ENCODE results near the gene PTGES.

The PTGES gene

DNA sequence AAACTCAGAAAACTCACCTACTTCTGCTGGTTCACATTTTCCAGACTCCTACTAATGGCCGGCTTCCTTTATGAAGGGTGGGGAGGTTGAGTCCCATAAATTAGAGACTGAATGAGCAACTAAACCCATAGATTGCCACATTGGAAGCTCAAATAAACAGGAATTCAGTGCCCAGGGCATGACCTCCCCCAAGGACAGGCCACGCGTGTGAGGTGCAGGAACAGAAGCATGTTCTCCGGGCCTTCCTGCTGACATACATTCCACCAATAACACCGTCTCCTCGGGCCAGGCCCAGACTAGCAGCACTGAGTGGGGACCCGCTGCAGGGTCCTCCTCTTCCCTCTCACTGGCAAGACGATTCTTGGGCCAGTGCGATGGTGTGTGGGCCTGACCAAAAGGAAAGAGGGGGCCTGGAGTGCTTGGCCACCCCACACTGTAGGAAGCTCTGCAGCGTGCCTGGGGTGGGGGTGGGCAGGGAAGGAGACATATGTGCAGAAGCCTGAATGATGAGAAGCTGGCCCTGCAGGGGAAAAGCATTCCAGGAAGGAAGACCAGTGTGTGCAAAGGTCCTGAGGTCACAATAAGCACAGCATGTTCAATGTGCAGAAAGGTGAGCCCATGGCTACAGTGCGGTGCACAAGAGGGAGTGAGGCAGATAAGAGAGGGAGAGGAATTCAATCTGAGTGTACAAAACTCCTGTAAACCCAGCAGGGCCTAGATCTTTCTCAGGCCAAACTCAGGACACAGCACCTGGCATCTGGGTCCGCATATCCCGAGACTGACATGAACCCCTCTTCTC lies 12.0 kb downstream of the PTGES start:
- no peak for DNase-seq

DNA sequence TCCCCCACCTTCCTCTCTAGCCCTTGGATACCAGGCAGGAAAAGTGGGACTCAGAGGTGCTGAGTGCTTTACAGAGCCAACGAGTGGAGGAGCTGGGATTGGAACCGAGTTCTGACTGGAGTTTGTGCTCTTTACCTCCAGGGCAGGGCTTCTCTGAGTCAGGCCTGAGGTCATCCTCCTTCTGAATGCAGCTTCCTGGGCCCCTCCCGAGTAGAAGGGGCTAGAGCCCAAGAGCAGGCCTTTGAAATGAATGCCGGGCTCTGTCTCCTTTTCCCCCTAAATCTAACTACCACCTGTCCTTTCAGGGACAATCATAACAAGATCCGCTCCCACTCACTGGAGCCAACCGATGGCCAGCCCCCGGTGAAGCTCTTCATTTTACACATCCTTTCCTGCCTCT lies 12.7 kb downstream of the PTGES start:
- no peak for DNase-seq

- DNase-seq, result no peak
Measured at GRCh38 chr9:129739432-129739831, 13.4 kb downstream of the PTGES start.

- DNase-seq, result peak; percentile 90
Measured at GRCh38 chr9:129737479-129738274, 15.2 kb downstream of the PTGES start.

- no peak for DNase-seq
Measured at GRCh38 chr9:129736334-129736733, 16.5 kb downstream of the PTGES start.

DNA sequence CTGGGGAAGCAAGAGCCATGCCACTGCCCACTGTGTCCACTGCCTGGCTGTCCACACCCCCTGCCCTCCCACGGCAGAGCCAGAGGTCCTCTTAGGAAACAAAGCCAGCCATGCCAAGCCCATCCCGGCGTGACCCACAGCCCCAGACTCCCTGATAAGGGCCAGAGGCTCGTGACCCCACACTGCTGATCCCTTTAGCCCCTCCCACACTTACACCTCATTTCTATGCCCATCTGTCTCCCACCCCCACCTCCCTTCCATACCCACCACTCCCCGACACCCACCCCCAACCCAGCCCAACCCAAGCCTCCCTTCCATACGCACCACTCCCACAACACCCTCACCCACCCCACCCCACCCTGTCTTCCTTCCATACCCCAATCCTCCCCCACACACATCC lies 17.3 kb downstream of the PTGES start:
- no peak for DNase-seq

DNA sequence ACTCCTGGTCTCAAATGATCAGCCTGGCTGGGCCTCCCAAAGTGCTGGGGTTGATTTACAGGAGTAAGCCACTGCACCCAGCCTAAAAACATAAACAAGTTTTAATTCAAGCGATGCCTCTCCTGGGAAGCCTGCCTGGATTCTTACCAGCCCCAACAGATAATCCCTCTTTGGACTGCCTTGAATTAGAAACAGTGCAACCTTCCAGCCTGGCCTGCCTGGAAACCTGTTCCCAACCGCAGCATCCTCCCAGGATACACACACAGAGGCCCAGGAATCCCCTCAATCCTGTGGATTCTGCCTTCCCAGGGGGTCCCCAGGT lies 19.2 kb downstream of the PTGES start:
- no peak for DNase-seq

- DNase-seq, result no peak
Measured at GRCh38 chr9:129732946-129733631, 19.8 kb downstream of the PTGES start.

DNA sequence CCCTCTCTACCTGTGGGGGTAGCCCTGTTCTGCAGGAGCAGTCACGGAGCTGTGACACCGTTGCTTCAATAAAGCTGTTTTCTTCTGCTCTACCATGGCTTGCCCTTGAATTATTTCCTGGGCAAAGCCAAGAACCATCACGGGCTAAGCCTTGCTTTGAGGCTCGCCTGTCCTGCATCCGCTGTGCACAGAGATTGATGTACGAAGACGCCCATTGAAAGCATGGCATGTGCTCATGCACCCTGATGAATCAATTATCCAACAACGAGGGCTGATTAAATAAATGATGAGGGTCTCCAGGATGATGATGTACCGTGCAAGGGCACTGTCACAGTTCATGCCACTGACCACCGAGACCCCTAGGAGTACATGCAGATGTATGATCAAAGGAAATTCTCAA lies 20.7 kb downstream of the PTGES start:
- no peak for DNase-seq

- no peak for DNase-seq
Measured at GRCh38 chr9:129731477-129732085, 21.3 kb downstream of the PTGES start.

GRCh38 chr9:129728744-129729143 lies 24.1 kb downstream of the PTGES start:
- DNase-seq, result no peak

GRCh38 chr9:129726322-129727160 lies 26.3 kb downstream of the PTGES start:
- peak; percentile 61 for DNase-seq

DNA sequence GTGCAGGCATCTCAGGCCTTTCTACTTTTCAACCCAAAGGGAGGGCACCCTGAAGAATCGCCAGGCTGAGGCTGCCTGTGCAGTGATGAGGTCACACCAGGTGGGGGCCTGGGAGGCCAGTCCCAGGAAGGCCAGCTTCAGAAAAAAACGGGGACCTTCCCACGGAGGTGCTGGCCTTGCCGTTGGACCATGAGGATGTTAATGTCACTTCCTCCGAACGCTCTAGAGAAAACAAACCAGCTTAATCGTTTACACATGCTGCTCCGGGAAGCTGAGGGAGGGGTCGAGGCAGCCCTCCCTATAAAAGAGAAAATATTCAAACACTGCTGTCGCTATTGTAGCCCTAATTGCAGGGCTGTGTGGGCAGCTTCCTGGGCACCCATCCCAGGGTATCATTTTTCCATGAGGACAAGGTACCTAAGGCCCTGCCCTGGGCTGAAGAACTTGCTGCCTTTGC lies 27.0 kb downstream of the PTGES start:
- DNase-seq, result no peak

GRCh38 chr9:129724456-129725190 lies 28.2 kb downstream of the PTGES start:
- no peak for DNase-seq

DNA sequence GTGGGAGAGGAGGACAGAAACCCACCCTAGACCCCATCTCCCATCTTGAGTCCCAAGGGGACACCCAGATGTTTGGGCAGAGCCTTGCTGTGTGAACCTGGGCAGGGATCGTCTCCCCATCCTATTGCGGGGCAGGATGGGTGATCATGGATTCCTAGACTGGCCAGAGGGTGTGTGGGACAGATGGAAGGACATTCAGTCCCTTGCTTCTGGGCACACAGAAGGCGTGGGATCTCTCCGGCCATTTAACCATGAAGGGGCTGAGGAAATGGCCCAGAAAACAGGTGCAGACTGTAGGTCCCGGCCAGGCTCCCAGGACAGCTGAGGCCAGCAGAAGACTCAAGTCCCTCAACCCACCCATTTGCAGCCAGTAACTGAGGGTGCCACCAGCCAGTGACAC lies 29.9 kb downstream of the PTGES start:
- no peak for DNase-seq

DNA sequence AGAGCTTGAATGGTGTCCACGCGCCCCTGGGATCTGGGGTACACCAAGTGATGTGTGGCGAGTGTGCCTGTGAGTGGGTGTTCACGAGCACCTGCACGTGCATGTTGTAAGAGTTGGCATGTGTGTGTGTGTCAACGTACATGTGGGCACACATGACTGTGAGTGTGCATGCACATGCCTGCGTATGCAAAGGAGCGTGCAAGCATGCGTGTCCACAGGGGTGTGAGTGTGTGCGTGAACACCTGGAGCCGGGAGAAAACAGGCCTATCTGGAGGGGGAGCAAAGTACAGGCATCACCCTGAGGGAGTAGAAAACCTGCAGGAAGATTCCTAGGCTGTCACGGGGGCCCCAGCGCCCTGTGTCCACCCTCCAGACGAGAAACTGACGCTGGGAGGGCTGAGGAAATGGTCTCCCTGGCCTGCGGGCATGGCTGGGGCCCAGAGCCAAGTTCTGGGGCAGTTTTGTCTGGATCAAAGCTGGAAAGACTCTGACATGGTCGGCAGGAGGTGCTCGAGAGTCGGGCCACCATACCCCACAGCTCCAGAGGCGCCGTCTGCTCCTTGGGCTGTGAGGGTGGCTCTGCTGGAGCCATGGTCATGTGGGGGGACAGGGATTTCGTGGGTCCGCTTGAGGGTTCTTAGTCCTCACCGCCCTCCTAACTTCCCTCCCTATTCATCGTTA lies 31.8 kb downstream of the PTGES start:
- no peak for DNase-seq

GRCh38 chr9:129720181-129720864 lies 32.5 kb downstream of the PTGES start:
- no peak for DNase-seq

DNA sequence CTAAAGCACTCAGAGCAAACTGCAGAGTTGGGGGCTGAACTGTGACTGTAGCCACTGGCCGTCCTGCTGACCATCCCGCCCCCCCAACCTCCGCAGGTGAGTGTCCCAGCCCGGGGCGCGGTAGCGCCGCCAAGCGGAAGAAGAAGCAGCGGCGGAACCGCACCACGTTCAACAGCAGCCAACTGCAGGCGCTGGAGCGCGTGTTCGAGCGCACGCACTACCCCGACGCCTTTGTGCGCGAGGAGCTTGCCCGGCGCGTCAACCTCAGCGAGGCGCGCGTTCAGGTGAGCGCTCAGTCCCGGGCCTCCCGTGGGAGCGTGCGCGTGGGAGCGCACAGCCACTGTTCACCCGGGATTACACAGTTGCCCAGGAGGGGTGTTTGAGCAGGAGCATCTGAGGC lies 33.7 kb downstream of the PTGES start:
- DNase-seq, result no peak

- DNase-seq, result no peak
Measured at GRCh38 chr9:129718647-129719046, 34.2 kb downstream of the PTGES start.

- DNase-seq, result no peak
Measured at GRCh38 chr9:129717991-129718390, 34.9 kb downstream of the PTGES start.

All from stimulated activated CD4-positive, alpha-beta T cell treated with anti-CD3 and anti-CD28 coated beads, Interleukin-4, amount 100 ng/mL, for 24 hours (primary cell).